Neural cell (in vitro differentiated cells): ENCODE data around the gene TXLNB.

ENCODE experiments used
- CTCF ChIP-seq: fragments of 450-650 bp; IDR thresholded peaks from 2 replicates; pipeline ENCODE4 v1.5.1; 2014; ENCODE audit warnings: antibody characterized with exemption, mild to moderate bottlenecking, moderate library complexity; ENCODE audit not compliant: poor library complexity, severe bottlenecking
- EP300 ChIP-seq: fragments of 450-650 bp; conservative IDR thresholded peaks from 2 replicates; pipeline ENCODE4 v1.6.1; 2014; ENCODE audit warnings: antibody characterized with exemption, mild to moderate bottlenecking, moderate library complexity; ENCODE audit not compliant: poor library complexity, severe bottlenecking
- EZH2 ChIP-seq: fragments of 200-600, 300-800 bp; shearing (Covaris generic), sonication (generic); IDR thresholded peaks from 2 replicates; pipeline ENCODE4 v1.6.1; 2014; ENCODE audit warnings: antibody characterized with exemption, low read length, borderline replicate concordance, mild to moderate bottlenecking; ENCODE audit not compliant: insufficient read depth, poor library complexity, severe bottlenecking
- POLR2AphosphoS5 ChIP-seq: IDR thresholded peaks from 2 replicates; pipeline ENCODE4 v1.6.1; 2012
- RAD21 ChIP-seq: fragments of 450-650 bp; conservative IDR thresholded peaks from 2 replicates; pipeline ENCODE4 v1.6.1; 2014; ENCODE audit warnings: antibody characterized with exemption, mild to moderate bottlenecking, moderate library complexity
- TAF1 ChIP-seq: IDR thresholded peaks from 2 replicates; pipeline ENCODE4 v1.6.1; 2012; ENCODE audit warnings: low read depth

GRCh38 chr6:139330826-139331500, 39.2 kb upstream of the TXLNB start:
- no peak for TF ChIP-seq EZH2
- no peak for TF ChIP-seq CTCF
- TF ChIP-seq RAD21, result no peak
- no peak for TF ChIP-seq EP300
- no peak for TF ChIP-seq TAF1
- no peak for TF ChIP-seq POLR2AphosphoS5
